GM18502 (cell line): ENCODE measurements around the gene TKTL2.
"Not testable (repeated sequence)": the region's sequence is repeated elsewhere in the genome, so short reads cannot be mapped to it uniquely, and the experiment has no call there.

ENCODE experiments used
- ATAC-seq: cut with Tn5 transposase; IDR thresholded peaks from one replicate; pipeline ENCODE4 v1.9.1; 2021; ENCODE audit warnings: mild to moderate bottlenecking; ENCODE audit not compliant: unreplicated experiment, poor library complexity

The TKTL2 gene

GRCh38 chr4:163448540-163449203 lies 24.9 kb downstream of the TKTL2 start:
- no peak for ATAC-seq

DNA sequence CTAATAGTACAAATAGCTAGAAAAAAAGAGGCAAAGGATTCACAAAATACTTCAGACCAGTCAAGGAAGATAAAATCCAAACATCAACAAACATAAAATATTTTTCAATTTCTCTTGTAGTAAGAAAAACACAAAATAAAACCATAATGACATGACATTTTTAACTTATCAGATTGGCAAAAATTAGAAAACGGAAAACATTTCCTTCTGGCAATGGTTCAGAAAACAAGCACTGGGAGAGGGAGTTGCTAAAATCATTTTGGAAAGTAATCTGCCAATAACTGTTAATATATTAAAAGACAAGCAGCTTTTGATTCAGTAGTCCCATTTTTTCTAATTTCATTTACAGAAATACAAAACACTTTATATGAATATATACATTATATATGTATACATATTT lies 26.1 kb downstream of the TKTL2 start:
- ATAC-seq, result no peak

GRCh38 chr4:163447023-163447422 lies 26.5 kb downstream of the TKTL2 start:
- ATAC-seq, result not testable (repeated sequence)

- ATAC-seq, result no peak
These were observed 33.5 kb downstream of the TKTL2 start for GRCh38 chr4:163440040-163440439.
